HEK293T (cell line): Measurements from ENCODE around the gene CPEB2.
A peak's percentile ranks its signal among the peaks of the same experiment; 100 is the strongest.

Experiments
- CTCF ChIA-PET: fragments of 350-600 bp; formaldehyde crosslinking; extraction: SDS; loops from one replicate; lab custom pipeline; 2021; ENCODE audit warnings: antibody characterized with exemption, inconsistent platforms; lab: Yijun Ruan, JAX
- POLR2A ChIA-PET: fragments of 350-600 bp; formaldehyde crosslinking; extraction: SDS; loops from one replicate; lab custom pipeline; 2020; ENCODE audit warnings: antibody characterized with exemption, inconsistent platforms; lab: Yijun Ruan, JAX
- DNase-seq: peaks from one replicate; pipeline ENCODE4 v3.0.0; 2012; ENCODE audit warnings: mixed read lengths; ENCODE audit errors: extremely low spot score
- ARNT ChIP-seq: fragments of 450-650 bp; IDR thresholded peaks from 2 replicates; pipeline ENCODE4 v1.6.1; 2017; ENCODE audit warnings: mild to moderate bottlenecking
- BHLHE40 ChIP-seq: fragments of 450-650 bp; IDR thresholded peaks from 2 replicates; pipeline ENCODE4 v1.6.1; 2016; ENCODE audit warnings: mild to moderate bottlenecking, moderate library complexity, borderline replicate concordance
- CTBP1 ChIP-seq: fragments of 450-650 bp; IDR thresholded peaks from 2 replicates; pipeline ENCODE4 v1.6.1; 2016; ENCODE audit warnings: borderline replicate concordance
- ELF4 ChIP-seq: fragments of 450-650 bp; IDR thresholded peaks from 2 replicates; pipeline ENCODE4 v1.6.1; 2017; ENCODE audit warnings: antibody characterized with exemption
- FOXA1 ChIP-seq: fragments of 450-650 bp; IDR thresholded peaks from 2 replicates; pipeline ENCODE4 v1.6.1; 2016; ENCODE audit warnings: mild to moderate bottlenecking
- FOXK2 ChIP-seq: fragments of 450-650 bp; IDR thresholded peaks from 2 replicates; pipeline ENCODE4 v1.6.1; 2016; ENCODE audit warnings: mild to moderate bottlenecking
- FOXM1 ChIP-seq: fragments of 450-650 bp; IDR thresholded peaks from 2 replicates; pipeline ENCODE4 v1.6.1; 2017; ENCODE audit warnings: mild to moderate bottlenecking, borderline replicate concordance
- HDGF ChIP-seq: fragments of 450-650 bp; IDR thresholded peaks from 2 replicates; pipeline ENCODE4 v1.6.1; 2017; ENCODE audit warnings: antibody characterized with exemption, borderline replicate concordance
- L3MBTL2 ChIP-seq: fragments of 450-650 bp; conservative IDR thresholded peaks from 2 replicates; pipeline ENCODE4 v1.6.1; 2016; ENCODE audit warnings: mild to moderate bottlenecking
- LEF1 ChIP-seq: fragments of 450-650 bp; IDR thresholded peaks from 2 replicates; pipeline ENCODE4 v1.6.1; 2017; ENCODE audit warnings: mild to moderate bottlenecking, borderline replicate concordance
- NFRKB ChIP-seq: fragments of 450-650 bp; IDR thresholded peaks from 2 replicates; pipeline ENCODE4 v1.6.1; 2016; ENCODE audit warnings: mild to moderate bottlenecking, moderate library complexity
- SP1 ChIP-seq: fragments of 450-650 bp; IDR thresholded peaks from 2 replicates; pipeline ENCODE4 v1.6.1; 2017
- SUZ12 ChIP-seq: fragments of 450-650 bp; IDR thresholded peaks from 2 replicates; pipeline ENCODE4 v1.6.1; 2016; ENCODE audit warnings: mild to moderate bottlenecking
- TARDBP ChIP-seq: fragments of 450-650 bp; IDR thresholded peaks from 2 replicates; pipeline ENCODE4 v1.6.1; 2016
- ZNF384 ChIP-seq: fragments of 450-650 bp; IDR thresholded peaks from 2 replicates; pipeline ENCODE4 v1.6.1; 2016
- TF ChIP-seq, protein P1 (sequence below): fragments of 450-650 bp; IDR thresholded peaks from 2 replicates; pipeline ENCODE4 v1.6.1; 2016

Gene CPEB2

DNA sequence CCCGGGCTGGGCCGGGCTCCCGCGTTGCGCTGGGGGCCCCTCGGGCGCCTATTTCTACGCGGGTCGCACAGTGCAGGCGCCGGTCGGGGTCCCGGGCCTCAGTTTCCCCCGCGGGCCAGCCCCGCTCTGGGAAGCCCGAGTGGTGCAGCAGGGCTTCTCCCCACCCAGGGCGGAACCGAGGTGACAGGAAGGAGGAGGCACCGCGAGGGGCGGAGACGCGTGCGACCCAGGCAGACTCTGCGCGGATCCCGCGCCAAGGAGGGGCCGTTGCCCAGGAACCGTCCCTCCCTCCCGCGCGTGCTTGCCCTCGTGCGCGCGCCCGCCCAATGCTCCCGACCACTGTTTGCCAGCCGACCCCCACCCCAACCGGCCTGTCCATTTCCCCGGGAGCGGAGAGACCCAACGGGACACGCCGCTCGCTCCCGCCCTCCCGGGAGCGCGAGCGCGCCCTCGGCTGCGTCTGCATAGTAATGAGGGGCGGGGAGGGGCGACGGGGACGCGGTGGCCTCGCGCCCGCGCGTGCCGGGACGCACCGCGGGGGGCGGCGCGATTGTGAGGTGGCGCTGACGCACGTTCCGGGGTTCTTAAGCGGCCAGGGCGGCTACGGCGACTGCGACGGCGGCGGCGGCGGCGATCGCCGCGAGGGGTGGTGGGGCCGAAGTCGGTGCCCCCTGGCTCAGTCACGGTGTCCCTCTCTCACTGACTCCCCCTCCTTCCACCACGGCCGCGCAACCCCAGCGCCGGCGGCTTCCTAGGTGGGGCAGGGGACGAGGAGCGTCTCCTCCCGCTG lies at the start of gene CPEB2:
TSS of gene CPEB2 (plus strand) at position 613 of the 790 bp plus-strand sequence. CDS start 193 bp downstream, outside the sequence.
- POLR2A ChIA-PET = interaction anchor here (1.2 to 1.4 kb wide), 2 partner anchors 10 to 1362 kb away, joined by 4 to 5 read pairs; no protein-coding TSS in a partner anchor

DNA sequence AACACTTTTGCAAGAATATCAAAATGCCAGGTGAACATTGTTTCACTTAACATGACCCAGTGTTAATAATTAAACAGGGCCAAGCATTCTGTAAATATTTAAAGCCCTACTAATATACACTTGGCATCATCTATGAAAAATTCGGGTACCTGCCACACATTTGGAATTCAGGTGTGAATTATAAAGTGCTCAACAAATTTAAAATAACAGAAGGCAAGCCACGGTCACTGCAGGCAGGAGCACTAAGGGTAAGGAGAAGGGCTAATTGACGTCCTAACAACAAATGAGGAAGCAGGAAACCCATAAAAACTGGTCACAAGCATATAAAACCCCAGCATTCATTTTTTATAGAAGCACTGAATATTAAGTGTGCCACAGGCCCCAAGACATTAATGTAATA lies 43.8 kb upstream of the CPEB2 start:
- TF ChIP-seq SP1 (no peak), SUZ12 (no peak), FOXK2 (no peak), ZNF384 (no peak), NFRKB (no peak), FOXM1 (no peak), HDGF (no peak)
- no peak for DNase-seq
- ChIA-PET POLR2A (no interaction called here), CTCF (no interaction called here)

More for the DNA sequence above, at the start of gene CPEB2:
- TF ChIP-seq ARNT = no peak
- TF ChIP-seq L3MBTL2 = peak; percentile 54
- CTCF ChIA-PET = interaction anchor here (0.5 kb wide), 1 partner anchor 39 kb away, joined by 4 read pairs; no protein-coding TSS in a partner anchor
- peak; percentile 84 for DNase-seq

DNA sequence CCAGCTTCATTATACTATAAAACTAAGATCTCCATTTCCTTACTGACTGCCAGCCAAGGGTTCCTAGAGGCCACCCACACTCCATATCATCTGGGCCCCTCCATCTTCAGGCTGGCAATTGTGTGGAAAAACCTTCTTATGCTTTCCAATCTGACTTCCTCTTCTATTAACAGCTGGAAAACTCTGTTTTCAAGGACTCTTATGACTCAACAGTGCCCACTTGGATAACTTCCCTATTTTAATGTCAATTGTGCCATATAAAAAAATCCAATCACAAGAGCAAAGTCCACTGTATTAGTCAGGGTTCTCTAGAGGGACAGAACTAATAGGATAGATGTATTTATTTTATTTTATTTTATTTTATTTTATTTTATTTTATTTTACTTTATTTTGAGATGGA lies 41.0 kb upstream of the CPEB2 start:
- TF ChIP-seq HDGF (no peak), ZNF384 (no peak), FOXA1 (no peak), ELF4 (no peak), TARDBP (no peak), CTBP1 (no peak), SP1 (no peak), L3MBTL2 (no peak), SUZ12 (no peak), ARNT (no peak), NFRKB (no peak), LEF1 (no peak), FOXK2 (no peak), BHLHE40 (no peak), FOXM1 (no peak)
- TF ChIP-seq, protein P1, sequence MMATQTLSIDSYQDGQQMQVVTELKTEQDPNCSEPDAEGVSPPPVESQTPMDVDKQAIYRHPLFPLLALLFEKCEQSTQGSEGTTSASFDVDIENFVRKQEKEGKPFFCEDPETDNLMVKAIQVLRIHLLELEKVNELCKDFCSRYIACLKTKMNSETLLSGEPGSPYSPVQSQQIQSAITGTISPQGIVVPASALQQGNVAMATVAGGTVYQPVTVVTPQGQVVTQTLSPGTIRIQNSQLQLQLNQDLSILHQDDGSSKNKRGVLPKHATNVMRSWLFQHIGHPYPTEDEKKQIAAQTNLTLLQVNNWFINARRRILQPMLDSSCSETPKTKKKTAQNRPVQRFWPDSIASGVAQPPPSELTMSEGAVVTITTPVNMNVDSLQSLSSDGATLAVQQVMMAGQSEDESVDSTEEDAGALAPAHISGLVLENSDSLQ = no peak
- DNase-seq = no peak
- ChIA-PET CTCF (no interaction called here), POLR2A (no interaction called here)

DNA sequence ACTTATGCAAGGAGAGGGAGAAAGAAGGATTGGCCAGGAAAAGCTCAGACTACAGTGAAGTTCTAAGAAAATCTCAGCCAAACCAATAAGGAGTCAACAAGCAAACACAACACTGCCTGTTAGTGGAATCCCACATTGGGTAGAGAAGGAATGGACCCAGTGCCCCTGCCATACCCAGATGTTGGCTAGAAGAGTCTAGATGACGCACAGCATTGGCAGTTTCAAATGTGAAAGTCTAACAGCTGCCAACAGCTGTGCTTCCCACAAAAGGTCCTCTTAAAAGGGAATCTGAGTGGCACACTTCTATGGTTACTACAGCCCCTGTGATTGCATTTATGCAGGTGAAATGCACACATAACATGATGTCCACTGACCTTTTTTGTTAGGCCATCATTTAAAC lies 37.2 kb upstream of the CPEB2 start:
- ChIA-PET POLR2A (no interaction called here), CTCF (no interaction called here)
- DNase-seq = no peak
- TF ChIP-seq CTBP1 (no peak), HDGF (no peak), SUZ12 (no peak)

DNA sequence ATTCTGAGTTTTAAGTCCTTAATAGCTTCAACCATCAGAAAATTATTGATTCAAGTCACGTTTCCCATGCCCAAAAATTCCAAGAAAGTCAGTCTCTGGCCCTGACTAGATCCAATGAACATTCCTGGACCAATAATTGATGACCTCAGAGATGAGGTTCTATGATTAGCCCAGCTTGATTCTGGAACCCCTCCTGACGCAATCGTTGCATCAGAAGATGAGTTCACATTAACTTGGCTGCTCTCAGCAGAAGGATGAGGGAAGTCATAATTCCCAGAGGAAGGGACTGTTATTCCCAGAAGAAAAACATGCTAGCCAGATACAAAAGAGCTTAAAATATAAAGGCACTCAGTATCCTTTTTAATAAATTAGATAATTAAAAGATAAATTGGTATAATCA lies 34.3 kb upstream of the CPEB2 start:
- POLR2A ChIA-PET = no interaction called here
- CTCF ChIA-PET = no interaction called here
- DNase-seq = no peak
- TF ChIP-seq ELF4 (no peak), FOXA1 (no peak), BHLHE40 (no peak), CTBP1 (no peak), ZNF384 (no peak), SP1 (no peak), NFRKB (no peak), ARNT (no peak), HDGF (no peak), FOXK2 (no peak), FOXM1 (no peak), SUZ12 (no peak), TARDBP (no peak), L3MBTL2 (no peak), LEF1 (no peak)
- TF ChIP-seq, protein P1 = no peak

DNA sequence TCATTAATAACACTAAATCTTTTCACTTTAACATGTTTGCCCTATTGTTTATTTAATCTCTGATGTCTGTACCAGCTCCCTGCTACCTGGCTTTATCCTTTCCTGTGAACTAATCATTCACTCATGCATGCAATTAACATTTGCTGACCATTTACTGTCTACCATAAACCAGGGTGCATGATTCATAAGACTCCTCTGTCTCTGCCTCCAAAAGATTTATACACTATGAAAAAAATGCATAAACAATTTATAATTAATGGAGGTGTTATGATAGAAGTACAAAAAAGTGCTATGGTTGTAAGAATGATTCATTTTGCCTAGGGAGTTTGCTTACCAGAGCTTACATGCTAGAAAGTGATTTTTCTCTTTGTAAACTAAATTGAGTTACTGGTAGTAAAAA lies 24.5 kb upstream of the CPEB2 start:
- DNase-seq = no peak
- ChIA-PET POLR2A (no interaction called here), CTCF (no interaction called here)
- no peak for TF ChIP-seq FOXM1
- TF ChIP-seq FOXA1 = no peak
- no peak for TF ChIP-seq L3MBTL2
- no peak for TF ChIP-seq LEF1
- no peak for TF ChIP-seq SP1
- no peak for TF ChIP-seq ELF4
- no peak for TF ChIP-seq HDGF
- no peak for TF ChIP-seq ARNT

DNA sequence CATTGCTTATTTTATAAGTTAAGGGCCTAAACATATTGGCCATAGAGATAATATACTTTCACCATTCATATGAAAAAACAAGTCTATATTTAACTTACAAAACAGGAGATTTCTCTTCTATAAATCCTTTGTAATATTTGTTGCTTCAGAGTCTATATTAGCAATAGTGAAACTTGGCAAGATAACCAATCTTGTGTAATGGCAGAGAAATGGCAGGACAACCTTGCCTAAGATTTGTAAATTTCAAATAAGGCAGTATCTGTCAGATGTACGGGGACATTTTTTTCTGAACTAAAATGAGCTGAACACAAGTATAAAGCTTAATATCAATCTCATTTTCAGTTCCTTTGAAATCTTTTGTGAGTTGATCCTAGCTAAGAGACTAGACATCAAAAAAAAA lies 17.8 kb upstream of the CPEB2 start:
- TF ChIP-seq ARNT (no peak), CTBP1 (no peak), SUZ12 (no peak), NFRKB (no peak), ZNF384 (no peak)
- TF ChIP-seq, protein P1 = no peak
- ChIA-PET POLR2A (no interaction called here), CTCF (no interaction called here)
- DNase-seq = no peak
